ENCODE measurements around the gene COL13A1. TPM values are rescaled to one million over a fixed set of nuclear protein-coding genes. Genes with fewer than 3 reads are reported as not detected.

The COL13A1 gene
- total and polyA plus RNA-seq, 2 of the 8 experiments (the other 6 are each of a cell fraction or from before 2014, with no cell fraction given) = 2.6 to 5.2 TPM

GRCh38 chr10:69869291-69869961, 67.7 kb downstream of the COL13A1 start:
- no peak overlapping the region for H3K23ac ChIP-seq (ENCODE audit: insufficient read length)
- H4K20me1 ChIP-seq (replicated peaks in 1 of 2; ENCODE audit: control insufficient read depth in 1 of 2, insufficient read depth in 2 of 2, low read length in 2 of 2) = no peaks in the 10 kb centered on the region
- peak overlapping the region; percentile 88 for H2BK12ac ChIP-seq (ENCODE audit: low read depth, low read length)
- H3K79me1 ChIP-seq (ENCODE audit: low read depth, low read length) = no peaks in the 10 kb centered on the region
- peak overlapping the region; percentile 73 for H2BK120ac ChIP-seq (replicated peaks; ENCODE audit: low read depth, low read length)
- H4K91ac ChIP-seq (replicated peaks; ENCODE audit: insufficient read length, low read length) = peak overlapping the region; percentile 85
- H2AK5ac ChIP-seq (ENCODE audit: low read depth, low read length) = peak overlapping the region; percentile 54; the same call in 1 of the 2 replicates
- no peaks in the 10 kb centered on the region; a peak in 1 of 7 replicates for H3K27me3 ChIP-seq (replicated peaks in 1 of 4; ENCODE audit: control insufficient read depth in 3 of 4, extremely low read depth in 1 of 4, insufficient read depth in 3 of 4, low read length in 3 of 4)
- no peak overlapping the region for H2BK15ac ChIP-seq (ENCODE audit: low read length)
- no peak overlapping the region for H3K4me3 ChIP-seq (ENCODE audit: extremely low read depth in 1 of 4, insufficient read depth in 2 of 4, low read depth in 3 of 4, low read length in 4 of 4)
- no peak overlapping the region for H3K4me2 ChIP-seq (ENCODE audit: insufficient read depth in 1 of 2, low read depth in 2 of 2, low read length in 2 of 2)
- ChIA-PET CTCF (ENCODE audit: partially characterized antibody) (interaction anchor here (0.7 to 6.5 kb wide), 21 partner anchors 9 to 225 kb away, joined by 3 to 68 read pairs (median 5); no protein-coding TSS in a partner anchor), POLR2A (ENCODE audit: partially characterized antibody) (interaction anchor here (0.9 to 1.6 kb wide), 3 partner anchors 8 to 22 kb away, joined by 3 to 4 read pairs (median 3); no protein-coding TSS in a partner anchor)
- no peaks in the 10 kb centered on the region for H3K36me3 ChIP-seq (ENCODE audit: control insufficient read depth in 2 of 4, insufficient read depth in 4 of 4, low read length in 3 of 4)
- H3K14ac ChIP-seq (ENCODE audit: insufficient read length) = no peak overlapping the region
- no peak overlapping the region for H3K9ac ChIP-seq (replicated peaks in 1 of 4; ENCODE audit: extremely low read depth in 1 of 4, low read depth in 3 of 4, low read length in 3 of 4)
- no peaks in the 10 kb centered on the region for H3K23me2 ChIP-seq (ENCODE audit: low read depth, low read length)
- H4K5ac ChIP-seq (ENCODE audit: insufficient read length, low read depth, low read length) = peak overlapping the region; percentile 6
- H2AFZ ChIP-seq (ENCODE audit: low read length) = no peak overlapping the region
- peak overlapping the region; percentile 95; the same call in 1 of the 2 replicates for H2BK5ac ChIP-seq (ENCODE audit: low read depth, low read length)
- no peaks in the 10 kb centered on the region for H3K9me3 ChIP-seq (ENCODE audit: insufficient read depth in 2 of 2, low read depth in 1 of 2, low read length in 1 of 2)
- H3K18ac ChIP-seq (ENCODE audit: extremely low read depth, low read length) = peak overlapping the region; percentile 98
- H3K56ac ChIP-seq (replicated peaks; ENCODE audit: insufficient read length, low read depth, low read length) = no peak overlapping the region
- FAIRE-seq = no peak
- no peak overlapping the region for H4K8ac ChIP-seq (ENCODE audit: extremely low read depth, insufficient read depth, low read length)
- H3K27ac ChIP-seq (ENCODE audit: low read depth, low read length) = no peak overlapping the region
- DNase-seq (ENCODE audit: low read depth in 1 of 2, low spot score in 2 of 2) = no peak
- H3K79me2 ChIP-seq (ENCODE audit: control insufficient read depth in 1 of 2, insufficient read depth in 2 of 2, low read length in 2 of 2) = no peaks in the 10 kb centered on the region
- peak overlapping the region; percentile 98 for H2BK20ac ChIP-seq (ENCODE audit: low read length)
- 78% methylated on average over 3 of the region's 3 CpGs; no CpG with 5 or more reads in 1 of the 2 experiments for WGBS, 2 experiments (ENCODE audit: extremely low coverage in 1 of 2, insufficient coverage in 1 of 2, insufficient read length in 1 of 2, insufficient replicate concordance in 2 of 2, low coverage in 1 of 2, low lambda C conversion rate in 2 of 2, missing lambda C conversion rate in 1 of 2)
- H3K4me1 ChIP-seq (replicated peaks in 1 of 4; ENCODE audit: control insufficient read depth in 3 of 4, insufficient read depth in 4 of 4, low read length in 3 of 4) = peaks cover 18 to 73% (median 49%) of the 10 kb centered on the region in 4 experiments
- H3K4ac ChIP-seq (replicated peaks; ENCODE audit: insufficient read length, low read depth, low read length) = no peak overlapping the region
- TF ChIP-seq EP300 (IDR thresholded peaks at IDR 0.05; ENCODE audit: borderline replicate concordance in 1 of 2, low read depth in 2 of 2, low read length in 2 of 2) (no peak), POU5F1 (IDR thresholded peaks at IDR 0.05; ENCODE audit: low read depth, low read length) (no peak), NRF1 (IDR thresholded peaks at IDR 0.05; ENCODE audit: low read depth, low read length) (no peak), SRF (IDR thresholded peaks at IDR 0.05; ENCODE audit: low read depth, low read length) (peak; percentile 46), KDM1A (IDR thresholded peaks at IDR 0.05; ENCODE audit: borderline replicate concordance, low read length) (no peak)

All from H1 (cell line).